HG03135 (cell line): ENCODE results near the gene METTL22.

Source experiments
- ATAC-seq: cut with Tn5 transposase; IDR thresholded peaks from one replicate; pipeline ENCODE4 v1.9.1; 2021; ENCODE audit warnings: mild to moderate bottlenecking, moderate library complexity; ENCODE audit not compliant: unreplicated experiment

METTL22 gene

GRCh38 chr16:8663192-8664089 is 41.9 kb downstream of the METTL22 start:
- ATAC-seq, result no peak

GRCh38 chr16:8665529-8665928 is 44.0 kb downstream of the METTL22 start:
- ATAC-seq, result no peak

- no peak for ATAC-seq
Measured at GRCh38 chr16:8667492-8667891, 46.0 kb downstream of the METTL22 start.

- ATAC-seq, result no peak
Measured at GRCh38 chr16:8668113-8668512, 46.6 kb downstream of the METTL22 start.

GRCh38 chr16:8669481-8669880 is 48.0 kb downstream of the METTL22 start:
- no peak for ATAC-seq

- ATAC-seq, result no peak
Measured at GRCh38 chr16:8670014-8670560, 48.6 kb downstream of the METTL22 start.

GRCh38 chr16:8673611-8674412 is 52.3 kb downstream of the METTL22 start:
- ATAC-seq, result peak; percentile 40

- peak; percentile 100 for ATAC-seq
Measured at GRCh38 chr16:8674413-8675022, 53.0 kb downstream of the METTL22 start, which contains the start of gene ABAT. TSS of gene ABAT (plus strand) at chr16:8674617. CDS start at chr16:8735740, 61,123 bp downstream.

GRCh38 chr16:8675183-8676159 is 54.0 kb downstream of the METTL22 start:
- ATAC-seq, result no peak

- ATAC-seq, result no peak
Measured at GRCh38 chr16:8676160-8676547, 54.7 kb downstream of the METTL22 start.

GRCh38 chr16:8676737-8677375 is 55.4 kb downstream of the METTL22 start:
- no peak for ATAC-seq

- ATAC-seq, result no peak
Measured at GRCh38 chr16:8677481-8677880, 56.0 kb downstream of the METTL22 start.

- ATAC-seq, result no peak
Measured at GRCh38 chr16:8678068-8678927, 56.8 kb downstream of the METTL22 start.

- no peak for ATAC-seq
Measured at GRCh38 chr16:8679151-8679550, 57.7 kb downstream of the METTL22 start.

- no peak for ATAC-seq
Measured at GRCh38 chr16:8682551-8683259, 61.2 kb downstream of the METTL22 start.

GRCh38 chr16:8683640-8684039 is 62.1 kb downstream of the METTL22 start:
- ATAC-seq, result no peak

- ATAC-seq, result no peak
Measured at GRCh38 chr16:8685617-8686016, 64.1 kb downstream of the METTL22 start.
